KMS-11 (cell line): ENCODE results near the gene SPTAN1.

ENCODE experiments used
- H2AFZ ChIP-seq: fragments of 200-600 bp; sonication (generic); 2 replicates; pipeline ENCODE4 v1.6.1; 2016; ENCODE audit warnings: antibody characterized with exemption, mixed run types, low read depth
- H3K27ac ChIP-seq: fragments of 200-600 bp; sonication (generic); 2 replicates; pipeline ENCODE4 v1.6.1; 2016; ENCODE audit warnings: mild to moderate bottlenecking, mixed run types
- H3K27me3 ChIP-seq: fragments of 200-600 bp; sonication (generic); 2 replicates; pipeline ENCODE4 v1.6.1; 2017; ENCODE audit warnings: mild to moderate bottlenecking, low read depth, mixed run types, moderate library complexity; ENCODE audit not compliant: insufficient read depth
- H3K36me3 ChIP-seq: fragments of 200-600 bp; sonication (generic); 2 replicates; pipeline ENCODE4 v1.6.1; 2017; ENCODE audit warnings: mild to moderate bottlenecking, mixed run types; ENCODE audit not compliant: insufficient read depth
- H3K4me1 ChIP-seq: fragments of 200-600 bp; sonication (generic); 2 replicates; pipeline ENCODE4 v1.6.1; 2016; ENCODE audit warnings: mild to moderate bottlenecking, low read depth, mixed run types; ENCODE audit not compliant: poor library complexity, severe bottlenecking
- H3K4me2 ChIP-seq: fragments of 200-600 bp; sonication (generic); 2 replicates; pipeline ENCODE4 v1.7.0; 2016; ENCODE audit warnings: mild to moderate bottlenecking, mixed run types
- H3K4me3 ChIP-seq: fragments of 200-600 bp; sonication (generic); IDR thresholded peaks from 2 replicates; pipeline ENCODE4 v1.6.1; 2017; ENCODE audit warnings: low read depth, low read length, mixed read lengths; ENCODE audit not compliant: insufficient read depth
- H3K79me2 ChIP-seq: fragments of 200-600 bp; sonication (generic); 2 replicates; pipeline ENCODE4 v1.6.1; 2016; ENCODE audit warnings: low read depth, mixed run types; ENCODE audit not compliant: insufficient read depth
- H3K9ac ChIP-seq: fragments of 200-600 bp; sonication (generic); 2 replicates; pipeline ENCODE4 v1.6.1; 2016; ENCODE audit warnings: mild to moderate bottlenecking, mixed run types
- H4K20me1 ChIP-seq: fragments of 200-600 bp; sonication (generic); 2 replicates; pipeline ENCODE4 v1.6.1; 2016; ENCODE audit warnings: mild to moderate bottlenecking, mixed run types; ENCODE audit not compliant: insufficient read depth
- TF ChIP-seq, protein P1 (sequence below): fragments of 200-600 bp; sonication (generic); conservative IDR thresholded peaks from 2 replicates; pipeline ENCODE4 v1.6.1; 2017; ENCODE audit warnings: low read depth, mild to moderate bottlenecking, antibody characterized with exemption, low read length, moderate library complexity, mixed read lengths

SPTAN1 gene

DNA sequence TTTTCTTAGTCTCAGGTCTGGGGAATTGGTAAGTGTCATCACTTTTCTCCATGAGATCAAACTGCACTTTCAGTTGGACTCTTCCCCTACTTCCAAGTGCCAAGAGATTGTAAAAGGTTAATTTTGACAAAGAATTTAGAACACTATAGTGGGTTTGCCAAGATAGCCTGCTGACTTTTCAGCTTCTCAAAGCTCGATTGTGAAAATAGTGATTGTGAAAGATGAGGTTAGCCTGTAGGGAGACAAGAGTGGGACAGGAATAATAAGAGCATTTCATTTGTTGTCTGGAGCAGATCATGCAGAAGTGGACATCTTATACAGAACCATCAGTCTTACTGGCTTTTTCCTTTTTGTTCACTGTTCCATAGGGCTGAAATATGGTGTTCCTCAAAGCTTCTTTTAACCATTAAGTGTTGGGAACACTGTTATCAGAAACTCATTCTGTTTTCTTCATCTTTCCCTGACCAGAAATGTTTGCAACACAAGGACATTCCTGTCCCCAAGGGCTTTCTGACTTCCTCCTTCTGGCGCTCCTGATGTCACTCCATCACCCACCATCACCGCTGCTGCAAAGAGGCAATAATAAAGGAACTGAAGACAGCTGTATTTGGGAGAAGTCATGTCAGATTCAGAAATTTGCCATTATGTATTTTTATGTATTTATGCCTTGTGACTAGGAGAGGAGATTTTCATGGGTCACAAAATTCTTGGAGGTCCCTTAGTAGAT is 11.6 kb upstream of the SPTAN1 start:
- Histone ChIP-seq H3K9ac (no peak overlapping the region), H3K4me3 (no peak overlapping the region), H2AFZ (no peak overlapping the region), H4K20me1 (no peaks in the 10 kb centered on the region), H3K27ac (no peak overlapping the region), H3K4me1 (no peaks in the 10 kb centered on the region), H3K27me3 (no peaks in the 10 kb centered on the region), H3K79me2 (no peaks in the 10 kb centered on the region), H3K36me3 (no peaks in the 10 kb centered on the region; the same call in 1 of the 2 replicates), H3K4me2 (no peak overlapping the region)
- TF ChIP-seq, protein P1, sequence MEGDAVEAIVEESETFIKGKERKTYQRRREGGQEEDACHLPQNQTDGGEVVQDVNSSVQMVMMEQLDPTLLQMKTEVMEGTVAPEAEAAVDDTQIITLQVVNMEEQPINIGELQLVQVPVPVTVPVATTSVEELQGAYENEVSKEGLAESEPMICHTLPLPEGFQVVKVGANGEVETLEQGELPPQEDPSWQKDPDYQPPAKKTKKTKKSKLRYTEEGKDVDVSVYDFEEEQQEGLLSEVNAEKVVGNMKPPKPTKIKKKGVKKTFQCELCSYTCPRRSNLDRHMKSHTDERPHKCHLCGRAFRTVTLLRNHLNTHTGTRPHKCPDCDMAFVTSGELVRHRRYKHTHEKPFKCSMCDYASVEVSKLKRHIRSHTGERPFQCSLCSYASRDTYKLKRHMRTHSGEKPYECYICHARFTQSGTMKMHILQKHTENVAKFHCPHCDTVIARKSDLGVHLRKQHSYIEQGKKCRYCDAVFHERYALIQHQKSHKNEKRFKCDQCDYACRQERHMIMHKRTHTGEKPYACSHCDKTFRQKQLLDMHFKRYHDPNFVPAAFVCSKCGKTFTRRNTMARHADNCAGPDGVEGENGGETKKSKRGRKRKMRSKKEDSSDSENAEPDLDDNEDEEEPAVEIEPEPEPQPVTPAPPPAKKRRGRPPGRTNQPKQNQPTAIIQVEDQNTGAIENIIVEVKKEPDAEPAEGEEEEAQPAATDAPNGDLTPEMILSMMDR, result no peak

DNA sequence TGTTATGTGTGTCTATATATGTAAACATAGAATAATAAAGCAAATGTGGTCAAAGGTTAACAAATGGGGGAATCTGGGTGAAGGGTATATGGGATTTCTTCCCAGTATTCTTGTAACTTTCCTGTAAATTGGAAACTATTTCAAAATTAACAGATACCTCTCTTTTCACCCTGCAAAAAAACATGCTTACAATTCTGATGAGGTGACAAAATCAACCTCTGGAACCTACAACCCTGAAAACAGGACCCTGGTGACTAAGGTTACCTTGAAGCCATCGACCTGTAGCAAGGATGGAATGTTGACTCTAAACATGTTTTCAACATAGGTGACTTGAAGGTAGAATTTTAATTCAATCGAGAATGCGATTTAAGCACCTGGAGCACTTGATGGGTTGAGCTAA is 5.9 kb upstream of the SPTAN1 start:
- Histone ChIP-seq H3K36me3 (no peaks in the 10 kb centered on the region), H3K4me3 (no peak overlapping the region), H3K4me2 (no peak overlapping the region), H3K79me2 (no peaks in the 10 kb centered on the region), H3K27ac (no peak overlapping the region), H3K4me1 (peaks cover 2% of the 10 kb centered on the region), H2AFZ (no peak overlapping the region), H4K20me1 (no peaks in the 10 kb centered on the region), H3K27me3 (no peaks in the 10 kb centered on the region), H3K9ac (no peak overlapping the region)
- TF ChIP-seq, protein P1, result no peak

DNA sequence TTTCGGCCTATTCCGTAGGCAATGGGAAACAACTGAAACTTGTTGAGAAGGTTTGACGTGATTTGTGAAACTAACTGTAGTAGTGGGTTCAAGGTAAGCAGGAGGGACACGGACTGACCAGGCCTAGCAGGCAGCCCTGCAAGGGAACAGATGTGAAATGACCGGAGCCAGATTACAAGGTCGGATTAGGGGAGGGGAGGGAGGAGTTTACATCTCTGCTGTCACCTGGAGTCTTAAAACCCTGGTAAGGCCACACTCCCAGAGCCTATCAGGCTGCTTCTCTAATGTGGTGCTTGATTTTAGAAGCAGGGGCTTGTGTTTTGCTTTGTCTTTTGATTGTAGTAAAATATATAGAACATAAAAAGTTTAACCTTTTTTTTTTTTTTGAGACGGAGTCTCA is 3.5 kb upstream of the SPTAN1 start:
- H3K4me3 ChIP-seq, result no peak overlapping the region
- no peak overlapping the region for H3K4me2 ChIP-seq
- H3K79me2 ChIP-seq, result peaks cover 11% of the 10 kb centered on the region; the same call in 1 of the 2 replicates
- peaks cover 11% of the 10 kb centered on the region for H3K4me1 ChIP-seq
- no peaks in the 10 kb centered on the region for H3K27me3 ChIP-seq
- TF ChIP-seq, protein P1, result no peak
- H3K9ac ChIP-seq, result no peak overlapping the region
- no peak overlapping the region for H3K27ac ChIP-seq
- H4K20me1 ChIP-seq, result no peaks in the 10 kb centered on the region
- no peak overlapping the region for H2AFZ ChIP-seq
- H3K36me3 ChIP-seq, result no peaks in the 10 kb centered on the region

DNA sequence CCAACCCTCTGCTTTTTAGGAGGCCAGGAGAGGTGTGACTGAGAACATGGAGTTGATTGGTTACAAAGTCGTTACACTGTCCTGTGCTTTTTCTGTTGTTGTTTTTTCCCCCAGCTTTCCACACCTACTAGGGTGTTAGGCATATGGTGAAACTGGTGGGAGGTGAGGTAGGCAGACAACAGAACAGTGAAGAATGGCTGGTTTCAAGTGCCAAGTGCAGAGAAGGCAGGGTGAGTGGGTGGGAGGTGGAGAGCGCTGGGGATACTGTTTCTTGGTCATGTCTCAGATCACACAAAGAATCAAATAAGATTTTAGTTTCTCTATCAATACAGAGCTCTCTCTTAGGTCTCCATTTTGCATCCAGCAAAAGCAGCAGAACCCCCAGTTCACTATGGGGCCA is 2.2 kb upstream of the SPTAN1 start:
- H3K79me2 ChIP-seq, result peaks cover 24% of the 10 kb centered on the region; the same call in 1 of the 2 replicates
- H3K4me1 ChIP-seq, result peaks cover 25% of the 10 kb centered on the region
- no peak overlapping the region for H3K27ac ChIP-seq
- H2AFZ ChIP-seq, result no peak overlapping the region
- H3K27me3 ChIP-seq, result no peaks in the 10 kb centered on the region
- no peak overlapping the region for H3K4me2 ChIP-seq
- TF ChIP-seq, protein P1, result no peak
- no peak overlapping the region for H3K9ac ChIP-seq
- no peak overlapping the region for H3K4me3 ChIP-seq
- H3K36me3 ChIP-seq, result no peaks in the 10 kb centered on the region
- no peaks in the 10 kb centered on the region for H4K20me1 ChIP-seq
